HepG2 (cell line): ENCODE data around the gene HOMEZ. TPM values are rescaled to one million over a fixed set of nuclear protein-coding genes. Genes with fewer than 3 reads are reported as not detected.

ENCODE experiments used
- BRCA1 ChIP-seq: sonication (generic); formaldehyde crosslinking; IDR thresholded peaks from 2 replicates; pipeline ENCODE4 v1.4.0; 2020; ENCODE audit warnings: missing genetic modification reagents
- CAMTA2 ChIP-seq: sonication (generic); formaldehyde crosslinking; IDR thresholded peaks from 2 replicates; pipeline ENCODE4 v1.4.0; 2020; ENCODE audit warnings: mild to moderate bottlenecking, missing genetic modification reagents, borderline replicate concordance
- GFI1 ChIP-seq: sonication (generic); formaldehyde crosslinking; IDR thresholded peaks from 2 replicates; pipeline ENCODE4 v1.5.0; 2020; ENCODE audit warnings: missing genetic modification reagents, mild to moderate bottlenecking, borderline replicate concordance
- KDM1A ChIP-seq: IDR thresholded peaks from 2 replicates; pipeline ENCODE4 v1.6.1; 2016; ENCODE audit warnings: missing compliant biosample characterization
- MEF2D ChIP-seq: sonication (generic); formaldehyde crosslinking; IDR thresholded peaks from 2 replicates; pipeline ENCODE4 v1.5.1; 2020; ENCODE audit warnings: mild to moderate bottlenecking, missing genetic modification reagents
- PHF8 ChIP-seq: sonication (generic); formaldehyde crosslinking; IDR thresholded peaks from 2 replicates; pipeline ENCODE4 v1.5.0; 2020; ENCODE audit warnings: missing genetic modification reagents
- POLR2AphosphoS2 ChIP-seq: IDR thresholded peaks from 2 replicates; pipeline ENCODE4 v1.6.1; 2011; ENCODE audit warnings: low read depth, low read length, improper control_type of control experiment
- RAD21 ChIP-seq: fragments of 450-650 bp; formaldehyde crosslinking; IDR thresholded peaks from 2 replicates; pipeline ENCODE4 v1.5.0; 2020; ENCODE audit warnings: mild to moderate bottlenecking
- RCOR2 ChIP-seq: IDR thresholded peaks from 2 replicates; pipeline ENCODE4 v1.6.1; 2016; ENCODE audit warnings: missing biosample characterization, missing genetic modification reagents
- SIX1 ChIP-seq: sonication (generic); formaldehyde crosslinking; IDR thresholded peaks from 2 replicates; pipeline ENCODE4 v1.4.0; 2020; ENCODE audit warnings: missing genetic modification reagents, borderline replicate concordance
- SNAPC2 ChIP-seq: sonication (generic); formaldehyde crosslinking; IDR thresholded peaks from 2 replicates; pipeline ENCODE4 v1.8.1; 2022; ENCODE audit warnings: mild to moderate bottlenecking, missing genetic modification reagents
- SPEN ChIP-seq: sonication (generic); formaldehyde crosslinking; IDR thresholded peaks from 2 replicates; pipeline ENCODE4 v1.5.1; 2020; ENCODE audit warnings: low read depth, mild to moderate bottlenecking, missing genetic modification reagents
- SSRP1 ChIP-seq: IDR thresholded peaks from 2 replicates; pipeline ENCODE4 v1.6.1; 2016; ENCODE audit warnings: control low read depth
- TP53 ChIP-seq: sonication (generic); formaldehyde crosslinking; conservative IDR thresholded peaks from 2 replicates; pipeline ENCODE4 v1.4.0; 2020; ENCODE audit warnings: missing genetic modification reagents
- ZBTB46 ChIP-seq: sonication (generic); formaldehyde crosslinking; IDR thresholded peaks from 2 replicates; pipeline ENCODE4 v1.4.0; 2020; ENCODE audit warnings: mild to moderate bottlenecking, missing genetic modification reagents, borderline replicate concordance
- ZNF235 ChIP-seq: sonication (generic); formaldehyde crosslinking; IDR thresholded peaks from 2 replicates; pipeline ENCODE4 v1.8.1; 2023; ENCODE audit warnings: mild to moderate bottlenecking, missing genetic modification reagents, borderline replicate concordance
- ZNF256 ChIP-seq: sonication (generic); formaldehyde crosslinking; conservative IDR thresholded peaks from 2 replicates; pipeline ENCODE4 v1.4.0; 2020; ENCODE audit warnings: missing genetic modification reagents
- ZNF281 ChIP-seq: sonication (generic); formaldehyde crosslinking; IDR thresholded peaks from 2 replicates; pipeline ENCODE4 v1.4.0; 2020; ENCODE audit warnings: missing genetic modification reagents, borderline replicate concordance
- ZNF549 ChIP-seq: sonication (generic); formaldehyde crosslinking; IDR thresholded peaks from 2 replicates; pipeline ENCODE4 v1.5.0; 2020; ENCODE audit warnings: missing genetic modification reagents
- ZNF563 ChIP-seq: sonication (generic); formaldehyde crosslinking; IDR thresholded peaks from 2 replicates; pipeline ENCODE4 v1.8.0; 2022; ENCODE audit warnings: mild to moderate bottlenecking, moderate library complexity, missing genetic modification reagents
- ZNF569 ChIP-seq: sonication (generic); formaldehyde crosslinking; IDR thresholded peaks from 2 replicates; pipeline ENCODE4 v1.5.0; 2020; ENCODE audit warnings: mild to moderate bottlenecking, missing genetic modification reagents, moderate library complexity, borderline replicate concordance
- ZNF784 ChIP-seq: sonication (generic); formaldehyde crosslinking; IDR thresholded peaks from 2 replicates; pipeline ENCODE4 v1.5.1; 2020; ENCODE audit warnings: missing genetic modification reagents, mild to moderate bottlenecking, borderline replicate concordance
- ZNF891 ChIP-seq: sonication (generic); formaldehyde crosslinking; IDR thresholded peaks from 2 replicates; pipeline ENCODE4 v1.5.0; 2020; ENCODE audit warnings: mild to moderate bottlenecking, missing genetic modification reagents
- polyA plus RNA-seq, 8 experiments: library from polyadenylated mRNA; depleted of rRNA in 3 of 8; stranded (reverse) in 7 of 8; unstranded in 1 of 8; fragments of >200 nt; fragmentation: Illumina TruSeq in 4 of 8; extraction: Trizol in 4 of 8; gene quantifications; 2 replicates each; pipeline versions ENCODE4 v1.2.1 to v1.2.3, GENCODE V29; 2011 to 2016; ENCODE audit warnings: low read depth in 4 of 8, missing spikeins in 1 of 8, mixed read lengths in 1 of 8; ENCODE audit not compliant: insufficient read depth in 1 of 8
- total RNA-seq, 5 experiments: library from RNA; depleted of rRNA; stranded (reverse); fragments of >200 nt; fragmentation: Illumina TruSeq; extraction: Trizol; gene quantifications; 2 replicates each; pipeline ENCODE4 v1.2.3, GENCODE V29; 2016; ENCODE audit warnings: low read depth in 1 of 5
- TF ChIP-seq, protein P1 (sequence below): sonication (generic); formaldehyde crosslinking; conservative IDR thresholded peaks from 2 replicates; pipeline ENCODE4 v1.4.0; 2020; ENCODE audit warnings: missing genetic modification reagents

HOMEZ gene
- total and polyA plus RNA-seq, 2 of the 13 experiments (the other 11 are each of a cell fraction or from before 2014, with no cell fraction given), result 14.5 to 31.8 TPM

GRCh38 chr14:23286020-23286901 is at the start of gene HOMEZ (continued):
- TF ChIP-seq SNAPC2 (CRISPR knock-in tag), result peak; percentile 88; the same call in 1 of the 2 replicates
- TF ChIP-seq ZNF549 (CRISPR knock-in tag), result no peak
- peak; percentile 90 for TF ChIP-seq MEF2D (CRISPR knock-in tag)
- no peak; the same call in 1 of the 2 replicates for TF ChIP-seq RAD21 (CRISPR knock-in tag)
- peak; percentile 91; the same call in 1 of the 2 replicates for TF ChIP-seq ZNF891 (CRISPR knock-in tag)
- TF ChIP-seq SPEN (CRISPR knock-in tag), result peak; percentile 95
- TF ChIP-seq ZNF569 (CRISPR knock-in tag), result no peak
- TF ChIP-seq RCOR2 (CRISPR knock-in tag), result no peak
- TF ChIP-seq POLR2AphosphoS2, result no peak
- peak; percentile 89 for TF ChIP-seq ZNF235 (CRISPR knock-in tag)
- TF ChIP-seq BRCA1 (CRISPR knock-in tag), result peak; percentile 78; the same call in 1 of the 2 replicates
- no peak for TF ChIP-seq ZBTB46 (CRISPR knock-in tag)
- TF ChIP-seq ZNF563 (CRISPR knock-in tag), result no peak; the same call in 1 of the 2 replicates
- TF ChIP-seq ZNF784 (CRISPR knock-in tag), result peak; percentile 75
- TF ChIP-seq GFI1, result no peak; the same call in 1 of the 2 replicates
- TF ChIP-seq SIX1, result peak; percentile 73
- TF ChIP-seq TP53, result no peak
- TF ChIP-seq KDM1A (CRISPR knock-in tag), result no peak; the same call in none of the 2 replicates
- peak; percentile 58; the same call in 1 of the 2 replicates for TF ChIP-seq ZNF281 (CRISPR knock-in tag)
- no peak for TF ChIP-seq ZNF256 (CRISPR knock-in tag)
- peak; percentile 99 for TF ChIP-seq CAMTA2 (CRISPR knock-in tag)
- peak; percentile 90 for TF ChIP-seq PHF8 (CRISPR knock-in tag)
- TF ChIP-seq, protein P1, sequence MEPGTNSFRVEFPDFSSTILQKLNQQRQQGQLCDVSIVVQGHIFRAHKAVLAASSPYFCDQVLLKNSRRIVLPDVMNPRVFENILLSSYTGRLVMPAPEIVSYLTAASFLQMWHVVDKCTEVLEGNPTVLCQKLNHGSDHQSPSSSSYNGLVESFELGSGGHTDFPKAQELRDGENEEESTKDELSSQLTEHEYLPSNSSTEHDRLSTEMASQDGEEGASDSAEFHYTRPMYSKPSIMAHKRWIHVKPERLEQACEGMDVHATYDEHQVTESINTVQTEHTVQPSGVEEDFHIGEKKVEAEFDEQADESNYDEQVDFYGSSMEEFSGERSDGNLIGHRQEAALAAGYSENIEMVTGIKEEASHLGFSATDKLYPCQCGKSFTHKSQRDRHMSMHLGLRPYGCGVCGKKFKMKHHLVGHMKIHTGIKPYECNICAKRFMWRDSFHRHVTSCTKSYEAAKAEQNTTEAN, result peak; percentile 12; the same call in 1 of the 2 replicates
- no peak for TF ChIP-seq SSRP1 (CRISPR knock-in tag)
